OCI-LY7 (cell line): ENCODE data around the gene PPP1R14C. TPM values are rescaled to one million over a fixed set of nuclear protein-coding genes. Genes with fewer than 3 reads are reported as not detected.
"Not testable (repeated sequence)": the region's sequence is repeated elsewhere in the genome, so short reads cannot be mapped to it uniquely, and the experiment has no call there.

Source experiments
- BruUV-seq: library from RNA; stranded (reverse); fragments of 400-500 nt; replicated peaks from 2 replicates; lab custom pipeline; 2021; lab: Mats Ljungman, UMichigan
- CTCF ChIA-PET: fragments of 300-600 bp; sonication (Branson Sonifier 250); formaldehyde crosslinking; loops from one replicate; lab custom pipeline; 2022; ENCODE audit warnings: antibody characterized with exemption; ENCODE audit not compliant: unreplicated experiment; lab: Charles Lee
- POLR2A ChIA-PET: fragments of 300-600 bp; sonication (Branson Sonifier 250); formaldehyde crosslinking; loops from one replicate; lab custom pipeline; 2022; ENCODE audit warnings: antibody characterized with exemption; lab: Charles Lee
- DNase-seq: peaks from one replicate; pipeline ENCODE4 v3.0.0-alpha.2; 2015; ENCODE audit warnings: low spot score
- H2AFZ ChIP-seq: fragments of 200-600 bp; sonication (generic), shearing (Covaris generic); 2 replicates; pipeline ENCODE4 v1.6.1; 2014; ENCODE audit warnings: mild to moderate bottlenecking, antibody characterized with exemption, low read length, moderate library complexity
- H3K27ac ChIP-seq: fragments of 200-600 bp; sonication (generic); 2 replicates; pipeline ENCODE4 v1.5.1; 2014; ENCODE audit warnings: mixed run types, low read depth, mild to moderate bottlenecking, moderate library complexity, low read length, inconsistent platforms; ENCODE audit not compliant: poor library complexity, severe bottlenecking
- H3K36me3 ChIP-seq: fragments of 200-600 bp; sonication (generic); 2 replicates; pipeline ENCODE4 v1.6.1; 2014; ENCODE audit warnings: mild to moderate bottlenecking, antibody characterized with exemption, low read length, moderate library complexity, mixed read lengths; ENCODE audit not compliant: insufficient read depth
- H3K4me1 ChIP-seq: fragments of 200-600 bp; sonication (generic); 2 replicates; pipeline ENCODE4 v1.5.1; 2014; ENCODE audit warnings: mild to moderate bottlenecking, low read length; ENCODE audit not compliant: insufficient read depth, poor library complexity, severe bottlenecking
- H3K4me2 ChIP-seq: fragments of 200-600 bp; sonication (generic); 2 replicates; pipeline ENCODE4 v1.6.1; 2014; ENCODE audit warnings: mild to moderate bottlenecking, low read length
- H3K4me3 ChIP-seq: fragments of 200-600 bp; sonication (generic); 2 replicates; pipeline ENCODE4 v1.5.1; 2014; ENCODE audit warnings: mild to moderate bottlenecking, low read depth, low read length; ENCODE audit not compliant: poor library complexity, severe bottlenecking
- H3K79me2 ChIP-seq: fragments of 200-600 bp; sonication (generic); 2 replicates; pipeline ENCODE4 v1.6.1; 2016; ENCODE audit warnings: low read depth, mild to moderate bottlenecking, low read length, moderate library complexity, mixed read lengths; ENCODE audit not compliant: insufficient read depth
- H3K9me2 ChIP-seq: fragments of 200-600 bp; sonication (generic); 2 replicates; pipeline ENCODE4 v1.6.1; 2016; ENCODE audit warnings: mild to moderate bottlenecking, low read length, mixed read lengths; ENCODE audit not compliant: insufficient read depth
- H3K9me3 ChIP-seq: fragments of 200-600 bp; sonication (generic); 2 replicates; pipeline ENCODE4 v1.6.1; 2014; ENCODE audit warnings: mild to moderate bottlenecking, mixed run types, low read length, mixed read lengths
- H4K20me1 ChIP-seq: fragments of 200-600 bp; sonication (generic); 2 replicates; pipeline ENCODE4 v1.6.1; 2014; ENCODE audit warnings: mild to moderate bottlenecking, antibody characterized with exemption, low read length, moderate library complexity, mixed read lengths; ENCODE audit not compliant: insufficient read depth
- CTCF ChIP-seq: fragments of 200-600 bp; sonication (generic); conservative IDR thresholded peaks from 2 replicates; pipeline ENCODE4 v1.5.1; 2014; ENCODE audit warnings: mild to moderate bottlenecking, antibody characterized with exemption, low read length, moderate library complexity, mixed read lengths
- EZH2phosphoT487 ChIP-seq: fragments of 200-600 bp; sonication (generic); IDR thresholded peaks from 2 replicates; pipeline ENCODE4 v1.6.1; 2018; ENCODE audit warnings: low read depth, borderline replicate concordance, mild to moderate bottlenecking, mixed run types, antibody characterized with exemption, low read length, moderate library complexity, mixed read lengths
- intact Hi-C: fragments of 100-400 bp; cut with micrococcal nuclease; formaldehyde crosslinking; loops from one replicate; pipeline ENCODE4 v1.10.0; 2022; ENCODE audit not compliant: unreplicated experiment
- total RNA-seq, 2 experiments: library from RNA; depleted of rRNA in 1 of 2; stranded (reverse); fragments of >200 nt in 1 of 2; shearing (Covaris generic) in 1 of 2; gene quantifications; 2 replicates each; pipeline ENCODE4 v1.2.3, GENCODE V29; 2014 to 2022

The PPP1R14C gene
- total RNA-seq, 2 experiments from 2014 or later, result 1.8 TPM; not detected in 1

- POLR2A ChIA-PET, result interaction anchor here (0.6 to 1.1 kb wide), 2 partner anchors 17 to 32 kb away, joined by 3 to 4 read pairs; no protein-coding TSS in a partner anchor
- no peak for DNase-seq
- no peak overlapping the region for H2AFZ ChIP-seq
These were observed 94.8 kb downstream of the PPP1R14C start for GRCh38 chr6:150237626-150238025.

GRCh38 chr6:150238336-150238741, 95.5 kb downstream of the PPP1R14C start:
- Histone ChIP-seq H3K4me2 (no peak overlapping the region), H3K79me2 (no peaks in the 10 kb centered on the region), H3K9me2 (no peaks in the 10 kb centered on the region), H3K4me3 (no peak overlapping the region), H2AFZ (no peak overlapping the region), H3K27ac (no peak overlapping the region), H3K4me1 (no peaks in the 10 kb centered on the region), H3K9me3 (no peaks in the 10 kb centered on the region), H3K36me3 (no peaks in the 10 kb centered on the region), H4K20me1 (no peaks in the 10 kb centered on the region)
- DNase-seq, result no peak
- no TSS peak for BruUV-seq
- intact Hi-C loops, result no loop called here
- TF ChIP-seq CTCF (no peak), EZH2phosphoT487 (no peak)
- CTCF ChIA-PET, result no interaction called here
- POLR2A ChIA-PET, result interaction anchor here (0.6 kb wide), 1 partner anchor 27 kb away, joined by 3 read pairs; no protein-coding TSS in a partner anchor

More at GRCh38 chr6:150237626-150238025, 94.8 kb downstream of the PPP1R14C start:
- no peaks in the 10 kb centered on the region for H3K36me3 ChIP-seq
- intact Hi-C loops, result no loop called here
- TF ChIP-seq EZH2phosphoT487 (no peak), CTCF (no peak)
- CTCF ChIA-PET, result no interaction called here
- no peak overlapping the region for H3K4me2 ChIP-seq
- no peak overlapping the region for H3K27ac ChIP-seq
- H3K9me3 ChIP-seq, result no peaks in the 10 kb centered on the region
- no peak overlapping the region for H3K4me3 ChIP-seq
- H3K9me2 ChIP-seq, result no peaks in the 10 kb centered on the region
- no TSS peak for BruUV-seq
- H4K20me1 ChIP-seq, result no peaks in the 10 kb centered on the region
- H3K4me1 ChIP-seq, result no peaks in the 10 kb centered on the region
- H3K79me2 ChIP-seq, result no peaks in the 10 kb centered on the region

- CTCF ChIA-PET, result no interaction called here
- Histone ChIP-seq H2AFZ (no peak overlapping the region), H3K9me3 (no peaks in the 10 kb centered on the region), H3K36me3 (no peaks in the 10 kb centered on the region), H3K27ac (no peak overlapping the region), H4K20me1 (no peaks in the 10 kb centered on the region), H3K4me2 (no peak overlapping the region), H3K4me3 (no peak overlapping the region), H3K79me2 (no peaks in the 10 kb centered on the region), H3K4me1 (no peaks in the 10 kb centered on the region), H3K9me2 (no peaks in the 10 kb centered on the region)
- BruUV-seq, result no TSS peak
- POLR2A ChIA-PET, result no interaction called here
- no peak for TF ChIP-seq CTCF
- no peak for TF ChIP-seq EZH2phosphoT487
- intact Hi-C loops, result no loop called here
- no peak for DNase-seq
These were observed 96.1 kb downstream of the PPP1R14C start for GRCh38 chr6:150238846-150239407.

GRCh38 chr6:150241756-150242155, 98.9 kb downstream of the PPP1R14C start:
- BruUV-seq, H2AFZ ChIP-seq, H4K20me1 ChIP-seq, H3K79me2 ChIP-seq, intact Hi-C loops, H3K4me3 ChIP-seq, DNase-seq, H3K4me2 ChIP-seq, H3K9me3 ChIP-seq, H3K36me3 ChIP-seq, H3K9me2 ChIP-seq, H3K4me1 ChIP-seq, CTCF ChIA-PET, H3K27ac ChIP-seq: not testable (repeated sequence)
- POLR2A ChIA-PET, result interaction anchor here (0.5 kb wide), 1 partner anchor 805 kb away, joined by 3 read pairs; no protein-coding TSS in a partner anchor
